H1 (cell line): ENCODE measurements around the gene PTPRD. TPM values are rescaled to one million over a fixed set of nuclear protein-coding genes. Genes with fewer than 3 reads are reported as not detected.

Experiments
- CTCF ChIA-PET: fragments of 300-600 bp; sonication (Branson Sonifier 250); formaldehyde crosslinking; loops from one replicate; lab custom pipeline; 2021; ENCODE audit not compliant: partially characterized antibody; lab: Charles Lee
- POLR2A ChIA-PET: fragments of 300-600 bp; sonication (Branson Sonifier 250); formaldehyde crosslinking; loops from one replicate; lab custom pipeline; 2021; ENCODE audit warnings: inconsistent platforms; ENCODE audit not compliant: partially characterized antibody; lab: Charles Lee
- DNase-seq, 2 experiments: peaks; one replicate each; pipeline versions ENCODE4 v3.0.0 to v3.0.0-alpha.2; 2010 to 2022; ENCODE audit warnings: low spot score in 2 of 2, low read depth in 1 of 2, mixed read lengths in 1 of 2
- FAIRE-seq: peaks from 2 replicates; lab custom pipeline; 2011; peaks lifted over from hg19 to GRCh38; lab: Jason Lieb, UNC
- H2AFZ ChIP-seq: 2 replicates; pipeline ENCODE4 v1.8.1; 2012; ENCODE audit warnings: low read length, inconsistent platforms
- H2AK5ac ChIP-seq: 2 replicates; pipeline ENCODE4 v1.6.1; 2013; ENCODE audit warnings: low read depth, low read length
- H2BK120ac ChIP-seq: replicated peaks from 2 replicates; pipeline ENCODE3; 2013; ENCODE audit warnings: low read depth, low read length, inconsistent platforms
- H2BK12ac ChIP-seq: 2 replicates; pipeline ENCODE4 v1.6.1; 2013; ENCODE audit warnings: low read depth, low read length
- H2BK15ac ChIP-seq: 2 replicates; pipeline ENCODE4 v1.6.1; 2013; ENCODE audit warnings: low read length
- H2BK20ac ChIP-seq: 2 replicates; pipeline ENCODE4 v1.6.1; 2013; ENCODE audit warnings: low read length
- H2BK5ac ChIP-seq: 2 replicates; pipeline ENCODE4 v1.6.1; 2013; ENCODE audit warnings: low read depth, low read length
- H3K14ac ChIP-seq: 2 replicates; pipeline ENCODE4 v1.6.1; 2013; ENCODE audit warnings: inconsistent platforms; ENCODE audit not compliant: insufficient read length
- H3K18ac ChIP-seq: 2 replicates; pipeline ENCODE4 v1.6.1; 2013; ENCODE audit warnings: low read length; ENCODE audit errors: extremely low read depth
- H3K23ac ChIP-seq: 2 replicates; pipeline ENCODE4 v1.6.1; 2013; ENCODE audit warnings: inconsistent platforms; ENCODE audit not compliant: insufficient read length
- H3K23me2 ChIP-seq: 2 replicates; pipeline ENCODE4 v1.6.1; 2013; ENCODE audit warnings: low read depth, low read length
- H3K27ac ChIP-seq: 2 replicates; pipeline ENCODE4 v1.6.1; 2011; ENCODE audit warnings: low read depth, low read length, inconsistent platforms
- H3K27me3 ChIP-seq, 4 experiments: replicated peaks in 1 of 4; 1 replicate in 1 of 4; 2 replicates in 3 of 4; pipeline versions ENCODE4 v1.6.1 to v1.8.1; 2011 to 2013; ENCODE audit warnings: low read length in 3 of 4, mild to moderate bottlenecking in 3 of 4, inconsistent platforms in 2 of 4, mixed read lengths in 2 of 4, moderate library complexity in 1 of 4; ENCODE audit not compliant: control insufficient read depth in 3 of 4, insufficient read depth in 3 of 4; ENCODE audit errors: extremely low read depth in 1 of 4
- H3K36me3 ChIP-seq, 4 experiments: 2 replicates each; pipeline versions ENCODE4 v1.6.1 to v1.8.1; 2011 to 2013; ENCODE audit warnings: mild to moderate bottlenecking in 4 of 4, low read length in 3 of 4, moderate library complexity in 2 of 4, control low read depth in 1 of 4, inconsistent platforms in 1 of 4; ENCODE audit not compliant: insufficient read depth in 4 of 4, control insufficient read depth in 2 of 4
- H3K4ac ChIP-seq: replicated peaks from 2 replicates; pipeline ENCODE3; 2013; ENCODE audit warnings: low read length, low read depth, mixed read lengths, inconsistent platforms; ENCODE audit not compliant: insufficient read length
- H3K4me1 ChIP-seq, 4 experiments: replicated peaks in 1 of 4; 1 replicate in 1 of 4; 2 replicates in 3 of 4; pipeline versions ENCODE4 v1.6.1 to v1.8.1; 2011 to 2013; ENCODE audit warnings: low read length in 3 of 4, inconsistent platforms in 2 of 4, mixed read lengths in 1 of 4; ENCODE audit not compliant: insufficient read depth in 4 of 4, control insufficient read depth in 3 of 4
- H3K4me2 ChIP-seq, 2 experiments: 2 replicates each; pipeline versions ENCODE4 v1.6.1 to v1.8.1; 2011 to 2013; ENCODE audit warnings: low read depth in 2 of 2, low read length in 2 of 2, control low read depth in 1 of 2, inconsistent platforms in 1 of 2, mild to moderate bottlenecking in 1 of 2; ENCODE audit not compliant: insufficient read depth in 1 of 2
- H3K4me3 ChIP-seq, 4 experiments: fragments of 200-600, 300-600 bp in 1 of 4; sonication (generic), shearing (Covaris generic), sonication (Bioruptor Twin) in 1 of 4; 2 replicates each; pipeline versions ENCODE4 v1.5.1 to v1.8.1; 2011 to 2016; ENCODE audit warnings: low read length in 4 of 4, low read depth in 3 of 4, control low read depth in 2 of 4, inconsistent platforms in 2 of 4, mild to moderate bottlenecking in 2 of 4, mixed read lengths in 1 of 4, moderate library complexity in 1 of 4; ENCODE audit not compliant: insufficient read depth in 2 of 4; ENCODE audit errors: extremely low read depth in 1 of 4
- H3K56ac ChIP-seq: replicated peaks from 2 replicates; pipeline ENCODE3; 2013; ENCODE audit warnings: low read depth, mild to moderate bottlenecking, mixed read lengths, low read length, inconsistent platforms; ENCODE audit not compliant: insufficient read length
- H3K79me1 ChIP-seq: 2 replicates; pipeline ENCODE4 v1.6.1; 2013; ENCODE audit warnings: low read depth, low read length, control low read depth
- H3K79me2 ChIP-seq, 2 experiments: 2 replicates each; pipeline versions ENCODE4 v1.6.1 to v1.8.1; 2012 to 2013; ENCODE audit warnings: low read length in 2 of 2, mild to moderate bottlenecking in 2 of 2, inconsistent platforms in 1 of 2; ENCODE audit not compliant: insufficient read depth in 2 of 2, control insufficient read depth in 1 of 2
- H3K9ac ChIP-seq, 4 experiments: replicated peaks in 1 of 4; 1 replicate in 1 of 4; 2 replicates in 3 of 4; pipeline versions ENCODE4 v1.6.1 to v1.8.1; 2011 to 2013; ENCODE audit warnings: low read depth in 3 of 4, low read length in 3 of 4, control low read depth in 2 of 4, mild to moderate bottlenecking in 2 of 4, moderate library complexity in 2 of 4, inconsistent platforms in 1 of 4; ENCODE audit errors: extremely low read depth in 1 of 4
- H3K9me3 ChIP-seq, 2 experiments: 2 replicates each; pipeline versions ENCODE4 v1.6.1 to v1.8.1; 2012 to 2013; ENCODE audit warnings: mild to moderate bottlenecking in 2 of 2, moderate library complexity in 2 of 2, control low read depth in 1 of 2, inconsistent platforms in 1 of 2, low read depth in 1 of 2, low read length in 1 of 2, mixed read lengths in 1 of 2; ENCODE audit not compliant: insufficient read depth in 2 of 2
- H4K20me1 ChIP-seq, 2 experiments: replicated peaks in 1 of 2; 2 replicates each; pipeline versions ENCODE3 to v1.8.1; 2011 to 2013; ENCODE audit warnings: inconsistent platforms in 2 of 2, low read length in 2 of 2, mild to moderate bottlenecking in 1 of 2; ENCODE audit not compliant: insufficient read depth in 2 of 2, control insufficient read depth in 1 of 2
- H4K5ac ChIP-seq: 2 replicates; pipeline ENCODE4 v1.6.1; 2013; ENCODE audit warnings: low read length, low read depth, mixed read lengths, inconsistent platforms; ENCODE audit not compliant: insufficient read length
- H4K8ac ChIP-seq: 2 replicates; pipeline ENCODE4 v1.8.0; 2013; ENCODE audit warnings: mild to moderate bottlenecking, moderate library complexity, low read length, inconsistent platforms; ENCODE audit not compliant: insufficient read depth; ENCODE audit errors: extremely low read depth
- H4K91ac ChIP-seq: replicated peaks from 2 replicates; pipeline ENCODE3; 2013; ENCODE audit warnings: low read length, mixed read lengths, inconsistent platforms; ENCODE audit not compliant: insufficient read length
- BACH1 ChIP-seq: IDR thresholded peaks from 2 replicates; pipeline ENCODE4 v1.6.1; 2012; ENCODE audit warnings: low read length, improper control_type of control experiment
- CTBP2 ChIP-seq: IDR thresholded peaks from 2 replicates; pipeline ENCODE4 v1.7.0; 2011; ENCODE audit warnings: borderline replicate concordance, mild to moderate bottlenecking, moderate library complexity, mixed read lengths, low read length; ENCODE audit not compliant: insufficient read depth, insufficient read length
- EGR1 ChIP-seq: IDR thresholded peaks from 2 replicates; pipeline ENCODE4 v1.6.1; 2011; ENCODE audit warnings: low read depth, low read length, borderline replicate concordance
- GABPA ChIP-seq: IDR thresholded peaks from 2 replicates; pipeline ENCODE4 v1.6.1; 2011; ENCODE audit warnings: mild to moderate bottlenecking, low read length, moderate library complexity, borderline replicate concordance; ENCODE audit not compliant: insufficient read depth
- JUN ChIP-seq: IDR thresholded peaks from 2 replicates; pipeline ENCODE4 v1.6.1; 2011; ENCODE audit warnings: low read depth, mild to moderate bottlenecking, improper control_type of control experiment, low read length
- KDM5A ChIP-seq: fragments of 200-600 bp; IDR thresholded peaks from 2 replicates; pipeline ENCODE4 v1.7.1; 2012; ENCODE audit warnings: mild to moderate bottlenecking, low read length, inconsistent platforms, mixed read lengths
- SP1 ChIP-seq: IDR thresholded peaks from 2 replicates; pipeline ENCODE4 v1.6.1; 2011; ENCODE audit warnings: low read depth, low read length
- SP2 ChIP-seq: IDR thresholded peaks from 2 replicates; pipeline ENCODE4 v1.6.1; 2012; ENCODE audit warnings: mild to moderate bottlenecking, low read length, inconsistent platforms
- SP4 ChIP-seq: IDR thresholded peaks from 2 replicates; pipeline ENCODE4 v1.6.1; 2012; ENCODE audit warnings: low read length, inconsistent platforms
- SRF ChIP-seq: IDR thresholded peaks from 2 replicates; pipeline ENCODE4 v1.6.1; 2011; ENCODE audit warnings: mild to moderate bottlenecking, low read depth, low read length, moderate library complexity
- USF2 ChIP-seq: IDR thresholded peaks from 2 replicates; pipeline ENCODE4 v1.6.1; 2011; ENCODE audit warnings: low read length, improper control_type of control experiment
- YY1 ChIP-seq: IDR thresholded peaks from 2 replicates; pipeline ENCODE4 v1.6.1; 2011; ENCODE audit warnings: low read depth, mild to moderate bottlenecking, low read length
- WGBS, 2 experiments: shearing (Covaris generic) in 1 of 2; methylation state at CpG; one replicate each; pipeline versions ENCODE4 v1.1.6 to v1.1.7; 2013 to 2015; ENCODE audit warnings: low lambda C conversion rate in 2 of 2, mixed read lengths in 2 of 2, inconsistent platforms in 1 of 2, low coverage in 1 of 2, missing lambda C conversion rate in 1 of 2; ENCODE audit not compliant: insufficient replicate concordance in 2 of 2, insufficient coverage in 1 of 2, insufficient read length in 1 of 2; ENCODE audit errors: extremely low coverage in 1 of 2, missing lambda C conversion rate in 1 of 2; 5-methylcytosine and 5-hydroxymethylcytosine counted together
- polyA plus RNA-seq, 7 experiments: library from polyadenylated mRNA; depleted of rRNA in 3 of 7; stranded (reverse) in 5 of 7; unstranded in 2 of 7; fragments of >200 nt in 5 of 7; fragments of 200-250 nt in 2 of 7; gene quantifications; 1 replicate in 5 of 7; 2 replicates in 1 of 7; 4 replicates in 1 of 7; pipeline versions ENCODE4 v1.2.1 to v1.2.3, GENCODE V29; 2011 to 2013; ENCODE audit warnings: missing spikeins in 2 of 7, mixed read lengths in 2 of 7
- total RNA-seq: library from RNA; stranded (reverse); fragmentation: NEBNext Ultra II Directional; extraction: Animal tissue kit (Norgen Biotek cat#: 25700); gene quantifications from 2 replicates; pipeline ENCODE4 v1.2.1, GENCODE V29; 2021

PTPRD gene
- total and polyA plus RNA-seq, 2 of the 8 experiments (the other 6 are each of a cell fraction or from before 2014, with no cell fraction given): 17.2 to 77.0 TPM

- Histone ChIP-seq H4K8ac (no peak overlapping the region), H3K18ac (no peak overlapping the region), H3K79me1 (0 out of 2 replicates have a peak, but pooled peaks cover 2% of the 10 kb centered on the region), H3K27ac (no peak overlapping the region), H3K4ac (no peak overlapping the region), H3K9me3 (no peaks in the 10 kb centered on the region), H3K56ac (no peak overlapping the region), H4K20me1 (no peaks in the 10 kb centered on the region), H3K9ac (no peak overlapping the region), H2BK120ac (no peak overlapping the region)
- no peak for DNase-seq
- TF ChIP-seq SP2 (no peak), GABPA (no peak), EGR1 (no peak), SP1 (no peak), USF2 (no peak), SRF (no peak), KDM5A (no peak), SP4 (no peak), BACH1 (no peak), JUN (no peak), CTBP2 (no peak), YY1 (no peak)
- TF ChIP-seq, all 59 proteins: peak for 0
- Histone ChIP-seq H3K14ac (no peak overlapping the region), H2AK5ac (no peak overlapping the region), H2BK15ac (no peak overlapping the region), H4K91ac (no peak overlapping the region), H3K23ac (no peak overlapping the region), H4K5ac (no peak overlapping the region), H3K79me2 (no peaks in the 10 kb centered on the region), H3K4me3 (no peak overlapping the region), H3K4me2 (no peak overlapping the region), H3K27me3 (no peaks in the 10 kb centered on the region), H2BK12ac (no peak overlapping the region), H3K23me2 (no peaks in the 10 kb centered on the region), H2BK20ac (no peak overlapping the region), H3K36me3 (no peaks in the 10 kb centered on the region), H3K4me1 (peaks cover 0 to 20% (median 10%) of the 10 kb centered on the region in 4 experiments; a peak in 4 of 7 replicates), H2BK5ac (no peak overlapping the region), H2AFZ (no peak overlapping the region)
- no peak for FAIRE-seq
- ChIA-PET POLR2A (no interaction called here), CTCF (interaction anchor here (1.0 to 1.5 kb wide), 2 partner anchors 9 to 21 kb away, joined by 5 to 6 read pairs; no protein-coding TSS in a partner anchor)
- 71% methylated on average over 2 of the region's 2 CpGs; no CpG with 5 or more reads in 1 of the 2 experiments for WGBS, 2 experiments
Measured at GRCh38 chr9:8715788-8716187, 1897.0 kb downstream of the PTPRD start.
